H1 (cell line): Measurements from ENCODE around the gene PTPN1. TPM values are rescaled to one million over a fixed set of nuclear protein-coding genes. Genes with fewer than 3 reads are reported as not detected.

Experiments used
- CTCF ChIA-PET: fragments of 300-600 bp; sonication (Branson Sonifier 250); formaldehyde crosslinking; loops from one replicate; lab custom pipeline; 2021; ENCODE audit not compliant: partially characterized antibody; lab: Charles Lee
- POLR2A ChIA-PET: fragments of 300-600 bp; sonication (Branson Sonifier 250); formaldehyde crosslinking; loops from one replicate; lab custom pipeline; 2021; ENCODE audit warnings: inconsistent platforms; ENCODE audit not compliant: partially characterized antibody; lab: Charles Lee
- DNase-seq, 2 experiments: peaks; one replicate each; pipeline versions ENCODE4 v3.0.0 to v3.0.0-alpha.2; 2010 to 2022; ENCODE audit warnings: low spot score in 2 of 2, low read depth in 1 of 2, mixed read lengths in 1 of 2
- FAIRE-seq: peaks from 2 replicates; lab custom pipeline; 2011; peaks lifted over from hg19 to GRCh38; lab: Jason Lieb, UNC
- H2AFZ ChIP-seq: 2 replicates; pipeline ENCODE4 v1.8.1; 2012; ENCODE audit warnings: low read length, inconsistent platforms
- H2AK5ac ChIP-seq: 2 replicates; pipeline ENCODE4 v1.6.1; 2013; ENCODE audit warnings: low read depth, low read length
- H2BK120ac ChIP-seq: replicated peaks from 2 replicates; pipeline ENCODE3; 2013; ENCODE audit warnings: low read depth, low read length, inconsistent platforms
- H2BK12ac ChIP-seq: 2 replicates; pipeline ENCODE4 v1.6.1; 2013; ENCODE audit warnings: low read depth, low read length
- H2BK15ac ChIP-seq: 2 replicates; pipeline ENCODE4 v1.6.1; 2013; ENCODE audit warnings: low read length
- H2BK20ac ChIP-seq: 2 replicates; pipeline ENCODE4 v1.6.1; 2013; ENCODE audit warnings: low read length
- H2BK5ac ChIP-seq: 2 replicates; pipeline ENCODE4 v1.6.1; 2013; ENCODE audit warnings: low read depth, low read length
- H3K14ac ChIP-seq: 2 replicates; pipeline ENCODE4 v1.6.1; 2013; ENCODE audit warnings: inconsistent platforms; ENCODE audit not compliant: insufficient read length
- H3K18ac ChIP-seq: 2 replicates; pipeline ENCODE4 v1.6.1; 2013; ENCODE audit warnings: low read length; ENCODE audit errors: extremely low read depth
- H3K23ac ChIP-seq: 2 replicates; pipeline ENCODE4 v1.6.1; 2013; ENCODE audit warnings: inconsistent platforms; ENCODE audit not compliant: insufficient read length
- H3K23me2 ChIP-seq: 2 replicates; pipeline ENCODE4 v1.6.1; 2013; ENCODE audit warnings: low read depth, low read length
- H3K27ac ChIP-seq: 2 replicates; pipeline ENCODE4 v1.6.1; 2011; ENCODE audit warnings: low read depth, low read length, inconsistent platforms
- H3K27me3 ChIP-seq, 4 experiments: replicated peaks in 1 of 4; 1 replicate in 1 of 4; 2 replicates in 3 of 4; pipeline versions ENCODE4 v1.6.1 to v1.8.1; 2011 to 2013; ENCODE audit warnings: low read length in 3 of 4, mild to moderate bottlenecking in 3 of 4, inconsistent platforms in 2 of 4, mixed read lengths in 2 of 4, moderate library complexity in 1 of 4; ENCODE audit not compliant: control insufficient read depth in 3 of 4, insufficient read depth in 3 of 4; ENCODE audit errors: extremely low read depth in 1 of 4
- H3K36me3 ChIP-seq, 4 experiments: 2 replicates each; pipeline versions ENCODE4 v1.6.1 to v1.8.1; 2011 to 2013; ENCODE audit warnings: mild to moderate bottlenecking in 4 of 4, low read length in 3 of 4, moderate library complexity in 2 of 4, control low read depth in 1 of 4, inconsistent platforms in 1 of 4; ENCODE audit not compliant: insufficient read depth in 4 of 4, control insufficient read depth in 2 of 4
- H3K4ac ChIP-seq: replicated peaks from 2 replicates; pipeline ENCODE3; 2013; ENCODE audit warnings: low read length, low read depth, mixed read lengths, inconsistent platforms; ENCODE audit not compliant: insufficient read length
- H3K4me1 ChIP-seq, 4 experiments: replicated peaks in 1 of 4; 1 replicate in 1 of 4; 2 replicates in 3 of 4; pipeline versions ENCODE4 v1.6.1 to v1.8.1; 2011 to 2013; ENCODE audit warnings: low read length in 3 of 4, inconsistent platforms in 2 of 4, mixed read lengths in 1 of 4; ENCODE audit not compliant: insufficient read depth in 4 of 4, control insufficient read depth in 3 of 4
- H3K4me2 ChIP-seq, 2 experiments: 2 replicates each; pipeline versions ENCODE4 v1.6.1 to v1.8.1; 2011 to 2013; ENCODE audit warnings: low read depth in 2 of 2, low read length in 2 of 2, control low read depth in 1 of 2, inconsistent platforms in 1 of 2, mild to moderate bottlenecking in 1 of 2; ENCODE audit not compliant: insufficient read depth in 1 of 2
- H3K4me3 ChIP-seq, 4 experiments: fragments of 200-600, 300-600 bp in 1 of 4; sonication (generic), shearing (Covaris generic), sonication (Bioruptor Twin) in 1 of 4; 2 replicates each; pipeline versions ENCODE4 v1.5.1 to v1.8.1; 2011 to 2016; ENCODE audit warnings: low read length in 4 of 4, low read depth in 3 of 4, control low read depth in 2 of 4, inconsistent platforms in 2 of 4, mild to moderate bottlenecking in 2 of 4, mixed read lengths in 1 of 4, moderate library complexity in 1 of 4; ENCODE audit not compliant: insufficient read depth in 2 of 4; ENCODE audit errors: extremely low read depth in 1 of 4
- H3K56ac ChIP-seq: replicated peaks from 2 replicates; pipeline ENCODE3; 2013; ENCODE audit warnings: low read depth, mild to moderate bottlenecking, mixed read lengths, low read length, inconsistent platforms; ENCODE audit not compliant: insufficient read length
- H3K79me1 ChIP-seq: 2 replicates; pipeline ENCODE4 v1.6.1; 2013; ENCODE audit warnings: low read depth, low read length, control low read depth
- H3K79me2 ChIP-seq, 2 experiments: 2 replicates each; pipeline versions ENCODE4 v1.6.1 to v1.8.1; 2012 to 2013; ENCODE audit warnings: low read length in 2 of 2, mild to moderate bottlenecking in 2 of 2, inconsistent platforms in 1 of 2; ENCODE audit not compliant: insufficient read depth in 2 of 2, control insufficient read depth in 1 of 2
- H3K9ac ChIP-seq, 4 experiments: replicated peaks in 1 of 4; 1 replicate in 1 of 4; 2 replicates in 3 of 4; pipeline versions ENCODE4 v1.6.1 to v1.8.1; 2011 to 2013; ENCODE audit warnings: low read depth in 3 of 4, low read length in 3 of 4, control low read depth in 2 of 4, mild to moderate bottlenecking in 2 of 4, moderate library complexity in 2 of 4, inconsistent platforms in 1 of 4; ENCODE audit errors: extremely low read depth in 1 of 4
- H3K9me3 ChIP-seq, 2 experiments: 2 replicates each; pipeline versions ENCODE4 v1.6.1 to v1.8.1; 2012 to 2013; ENCODE audit warnings: mild to moderate bottlenecking in 2 of 2, moderate library complexity in 2 of 2, control low read depth in 1 of 2, inconsistent platforms in 1 of 2, low read depth in 1 of 2, low read length in 1 of 2, mixed read lengths in 1 of 2; ENCODE audit not compliant: insufficient read depth in 2 of 2
- H4K20me1 ChIP-seq, 2 experiments: replicated peaks in 1 of 2; 2 replicates each; pipeline versions ENCODE3 to v1.8.1; 2011 to 2013; ENCODE audit warnings: inconsistent platforms in 2 of 2, low read length in 2 of 2, mild to moderate bottlenecking in 1 of 2; ENCODE audit not compliant: insufficient read depth in 2 of 2, control insufficient read depth in 1 of 2
- H4K5ac ChIP-seq: 2 replicates; pipeline ENCODE4 v1.6.1; 2013; ENCODE audit warnings: low read length, low read depth, mixed read lengths, inconsistent platforms; ENCODE audit not compliant: insufficient read length
- H4K8ac ChIP-seq: 2 replicates; pipeline ENCODE4 v1.8.0; 2013; ENCODE audit warnings: mild to moderate bottlenecking, moderate library complexity, low read length, inconsistent platforms; ENCODE audit not compliant: insufficient read depth; ENCODE audit errors: extremely low read depth
- H4K91ac ChIP-seq: replicated peaks from 2 replicates; pipeline ENCODE3; 2013; ENCODE audit warnings: low read length, mixed read lengths, inconsistent platforms; ENCODE audit not compliant: insufficient read length
- CTBP2 ChIP-seq: IDR thresholded peaks from 2 replicates; pipeline ENCODE4 v1.7.0; 2011; ENCODE audit warnings: borderline replicate concordance, mild to moderate bottlenecking, moderate library complexity, mixed read lengths, low read length; ENCODE audit not compliant: insufficient read depth, insufficient read length
- POLR2A ChIP-seq, 2 experiments: IDR thresholded peaks; 1 replicate in 1 of 2; 2 replicates in 1 of 2; pipeline ENCODE4 v1.6.1; 2011; ENCODE audit warnings: low read depth in 2 of 2, low read length in 2 of 2, mild to moderate bottlenecking in 2 of 2; ENCODE audit errors: control extremely low read depth in 1 of 2
- RFX5 ChIP-seq: IDR thresholded peaks from 2 replicates; pipeline ENCODE4 v1.6.1; 2011; ENCODE audit warnings: low read depth, low read length, improper control_type of control experiment, borderline replicate concordance
- SIN3A ChIP-seq, 2 experiments: IDR thresholded peaks in 1 of 2; conservative IDR thresholded peaks in 1 of 2; 2 replicates each; pipeline ENCODE4 v1.6.1; 2011 to 2012; ENCODE audit warnings: low read length in 2 of 2, improper control_type of control experiment in 1 of 2, low read depth in 1 of 2, mild to moderate bottlenecking in 1 of 2
- WGBS, 2 experiments: shearing (Covaris generic) in 1 of 2; methylation state at CpG; one replicate each; pipeline versions ENCODE4 v1.1.6 to v1.1.7; 2013 to 2015; ENCODE audit warnings: low lambda C conversion rate in 2 of 2, mixed read lengths in 2 of 2, inconsistent platforms in 1 of 2, low coverage in 1 of 2, missing lambda C conversion rate in 1 of 2; ENCODE audit not compliant: insufficient replicate concordance in 2 of 2, insufficient coverage in 1 of 2, insufficient read length in 1 of 2; ENCODE audit errors: extremely low coverage in 1 of 2, missing lambda C conversion rate in 1 of 2; 5-methylcytosine and 5-hydroxymethylcytosine counted together
- polyA plus RNA-seq, 7 experiments: library from polyadenylated mRNA; depleted of rRNA in 3 of 7; stranded (reverse) in 5 of 7; unstranded in 2 of 7; fragments of >200 nt in 5 of 7; fragments of 200-250 nt in 2 of 7; gene quantifications; 1 replicate in 5 of 7; 2 replicates in 1 of 7; 4 replicates in 1 of 7; pipeline versions ENCODE4 v1.2.1 to v1.2.3, GENCODE V29; 2011 to 2013; ENCODE audit warnings: missing spikeins in 2 of 7, mixed read lengths in 2 of 7
- total RNA-seq: library from RNA; stranded (reverse); fragmentation: NEBNext Ultra II Directional; extraction: Animal tissue kit (Norgen Biotek cat#: 25700); gene quantifications from 2 replicates; pipeline ENCODE4 v1.2.1, GENCODE V29; 2021
- TF ChIP-seq, protein P1 (sequence below): IDR thresholded peaks from 2 replicates; pipeline ENCODE4 v1.6.1; 2012; ENCODE audit warnings: low read length, inconsistent platforms

PTPN1 gene
- total and polyA plus RNA-seq, 2 of the 8 experiments (the other 6 are each of a cell fraction or from before 2014, with no cell fraction given): 18.6 to 32.1 TPM

DNA sequence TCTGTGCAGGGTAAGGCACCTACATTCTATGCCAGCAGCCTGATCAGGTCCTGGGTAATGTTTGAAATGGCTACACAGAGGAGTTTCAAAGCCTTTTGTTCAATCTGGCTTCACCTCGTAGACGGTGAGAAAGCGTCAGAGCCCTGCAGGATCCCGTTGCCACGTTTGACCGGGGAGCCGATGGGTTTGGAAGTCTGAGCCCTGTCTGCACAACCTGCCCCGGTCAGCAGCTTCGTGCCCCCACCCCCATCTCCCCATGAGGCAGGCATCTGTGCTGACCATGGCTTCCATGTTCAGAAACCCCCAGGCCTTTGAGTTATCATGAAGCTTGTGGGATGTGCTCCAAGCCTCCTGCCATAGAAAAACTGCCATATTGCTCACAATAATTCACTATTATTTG, 63.9 kb downstream of the PTPN1 start:
- WGBS, 2 experiments: 92% methylated on average over 9 of the region's 9 CpGs; no CpG with 5 or more reads in 1 of the 2 experiments
- H2AFZ ChIP-seq: no peak overlapping the region
- no peak overlapping the region for H3K14ac ChIP-seq
- peaks cover 3 to 5% of the 10 kb centered on the region in 2 experiments for H4K20me1 ChIP-seq
- no peaks in the 10 kb centered on the region for H3K23me2 ChIP-seq
- no peak overlapping the region for H2BK12ac ChIP-seq
- no peak overlapping the region for H3K18ac ChIP-seq
- H3K27ac ChIP-seq: no peak overlapping the region
- DNase-seq: no peak
- TF ChIP-seq, protein P1, sequence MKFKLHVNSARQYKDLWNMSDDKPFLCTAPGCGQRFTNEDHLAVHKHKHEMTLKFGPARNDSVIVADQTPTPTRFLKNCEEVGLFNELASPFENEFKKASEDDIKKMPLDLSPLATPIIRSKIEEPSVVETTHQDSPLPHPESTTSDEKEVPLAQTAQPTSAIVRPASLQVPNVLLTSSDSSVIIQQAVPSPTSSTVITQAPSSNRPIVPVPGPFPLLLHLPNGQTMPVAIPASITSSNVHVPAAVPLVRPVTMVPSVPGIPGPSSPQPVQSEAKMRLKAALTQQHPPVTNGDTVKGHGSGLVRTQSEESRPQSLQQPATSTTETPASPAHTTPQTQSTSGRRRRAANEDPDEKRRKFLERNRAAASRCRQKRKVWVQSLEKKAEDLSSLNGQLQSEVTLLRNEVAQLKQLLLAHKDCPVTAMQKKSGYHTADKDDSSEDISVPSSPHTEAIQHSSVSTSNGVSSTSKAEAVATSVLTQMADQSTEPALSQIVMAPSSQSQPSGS: no peak
- TF ChIP-seq RFX5 (no peak), CTBP2 (no peak), POLR2A (IDR thresholded peaks at IDR 0.05; ENCODE audit: control extremely low read depth in 1 of 2, low read depth in 2 of 2, low read length in 2 of 2) (no peak), SIN3A (conservative IDR thresholded peaks at IDR 0.05 in 1 of 2, IDR thresholded peaks at IDR 0.05 in 1 of 2; ENCODE audit: low read depth in 1 of 2, low read length in 2 of 2) (no peak)
- no peaks in the 10 kb centered on the region for H3K27me3 ChIP-seq
- no peak overlapping the region for H3K23ac ChIP-seq
- no peak overlapping the region for H3K56ac ChIP-seq
- ChIA-PET CTCF (interaction anchor here (0.9 to 5.9 kb wide), 19 partner anchors 14 to 429 kb away, joined by 3 to 60 read pairs (median 6); no protein-coding TSS in a partner anchor), POLR2A (no interaction called here)
- H3K9ac ChIP-seq: no peak overlapping the region
- H4K8ac ChIP-seq: no peak overlapping the region
- H4K5ac ChIP-seq: no peak overlapping the region
- no peak overlapping the region for H2AK5ac ChIP-seq
- no peak overlapping the region for H3K4ac ChIP-seq
- no peaks in the 10 kb centered on the region for H3K4me1 ChIP-seq
- no peak overlapping the region for H3K4me3 ChIP-seq
- H2BK120ac ChIP-seq: no peak overlapping the region
- H2BK5ac ChIP-seq: no peak overlapping the region
- no peak overlapping the region for H2BK15ac ChIP-seq
- no peaks in the 10 kb centered on the region for H3K79me2 ChIP-seq
- no peak overlapping the region for H4K91ac ChIP-seq
- H2BK20ac ChIP-seq: no peak overlapping the region
- peaks cover 10 to 15% (median 12%) of the 10 kb centered on the region in 4 experiments; a peak in 6 of 8 replicates for H3K36me3 ChIP-seq
- no peak for FAIRE-seq
- H3K4me2 ChIP-seq: no peak overlapping the region
- no peaks in the 10 kb centered on the region for H3K9me3 ChIP-seq
- peaks cover 4% of the 10 kb centered on the region; the same call in 1 of the 2 replicates for H3K79me1 ChIP-seq
